Measurements from ENCODE around the gene TTLL8.

DNA sequence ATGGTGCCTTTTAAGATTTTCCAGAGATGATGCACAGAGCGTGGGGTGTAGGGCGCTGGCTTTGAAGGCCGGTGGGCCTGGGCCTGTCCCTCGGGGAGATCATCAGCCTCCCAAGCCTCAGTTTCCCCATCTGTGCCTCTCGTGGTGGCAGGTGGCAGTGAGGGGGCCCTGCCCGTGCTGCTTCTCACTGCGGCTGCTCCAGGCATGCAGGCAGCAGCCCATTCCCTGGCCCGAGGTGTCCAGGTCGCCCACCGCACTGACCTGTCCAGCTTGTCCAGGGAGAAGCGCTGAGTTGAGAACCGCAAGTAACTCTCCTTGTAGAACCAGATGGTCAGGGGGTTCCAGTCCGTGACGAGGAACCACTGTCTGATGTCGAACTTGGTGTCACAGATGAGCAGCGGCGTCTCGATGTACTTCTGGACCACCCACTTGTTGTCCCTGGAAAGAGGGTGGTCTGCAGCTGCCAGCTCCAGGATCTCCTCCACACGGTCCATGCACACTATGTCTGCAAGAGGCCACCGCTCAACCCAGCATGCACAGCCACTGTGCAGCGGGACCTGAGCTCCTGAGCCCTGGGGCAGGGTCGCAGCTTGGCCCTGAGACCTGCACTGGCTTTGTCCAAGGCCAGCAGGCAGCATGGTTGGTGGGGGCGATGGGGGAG, 25.0 kb downstream of the TTLL8 start:
- TF ChIP-seq REST (IDR thresholded peaks at IDR 0.05; ENCODE audit: insufficient read depth in 1 of 2, low read depth in 2 of 2, low read length in 2 of 2): no peak
- TF ChIP-seq POLR2AphosphoS5 (IDR thresholded peaks at IDR 0.05; ENCODE audit: low read depth, low read length): no peak
- no peak for TF ChIP-seq TAF1 (IDR thresholded peaks at IDR 0.05; ENCODE audit: borderline replicate concordance, insufficient read depth, low read length)
- no peak for TF ChIP-seq SIN3A (IDR thresholded peaks at IDR 0.05; ENCODE audit: borderline replicate concordance, insufficient read depth, low read length)
- no peak for TF ChIP-seq FOXP2 (optimal IDR thresholded peaks at IDR 0.05; ENCODE audit: borderline replicate concordance, extremely low read depth, extremely low read length, insufficient read depth)

Data from PFSK-1 (cell line).